GM12878 (cell line): Measurements from ENCODE around the gene EIF5. TPM values are rescaled to one million over a fixed set of nuclear protein-coding genes. Genes with fewer than 3 reads are reported as not detected.
"Not testable (repeated sequence)": the region's sequence is repeated elsewhere in the genome, so short reads cannot be mapped to it uniquely, and the experiment has no call there.

ENCODE experiments used
- ATAC-seq: fragments of 200-7000 bp; cut with Tn5 transposase; 3 replicates; pipeline ENCODE4 v1.9.1; 2020; ENCODE audit warnings: mild to moderate bottlenecking, moderate library complexity
- BruUV-seq: library from RNA; stranded (reverse); fragments of 400-500 nt; replicated peaks from 2 replicates; lab custom pipeline; 2021; lab: Mats Ljungman, UMichigan
- CTCF ChIA-PET: fragments of 300-600 bp; sonication (Branson Sonifier 250); formaldehyde crosslinking; extraction: SDS; loops from one replicate; lab custom pipeline; 2021; ENCODE audit warnings: inconsistent platforms; lab: Yijun Ruan, JAX
- POLR2A ChIA-PET: fragments of 350-600 bp; formaldehyde crosslinking; extraction: SDS; loops from one replicate; lab custom pipeline; 2021; ENCODE audit warnings: inconsistent platforms; lab: Charles Lee
- RAD21 ChIA-PET: fragments of 300-600 bp; sonication (Branson Sonifier 250); formaldehyde crosslinking; loops from one replicate; lab custom pipeline; 2023; ENCODE audit warnings: antibody characterized with exemption; ENCODE audit not compliant: unreplicated experiment; lab: Charles Lee
- SMC1A ChIA-PET: fragments of 300-600 bp; sonication (Branson Sonifier 250); formaldehyde crosslinking; loops from one replicate; lab custom pipeline; 2023; ENCODE audit not compliant: unreplicated experiment, uncharacterized antibody; lab: Charles Lee
- DNase-seq: peaks from one replicate; pipeline ENCODE4 v3.0.0-alpha.2; 2011; ENCODE audit warnings: low read depth, low spot score
- FAIRE-seq: peaks from 3 replicates; lab custom pipeline; 2011; peaks lifted over from hg19 to GRCh38; lab: Jason Lieb, UNC
- H2AFZ ChIP-seq: 2 replicates; pipeline ENCODE4 v1.6.0; 2011; ENCODE audit warnings: low read depth, low read length, control low read depth; ENCODE audit not compliant: control insufficient read depth
- H3K27ac ChIP-seq: 2 replicates; pipeline ENCODE4 v1.5.1; 2011; ENCODE audit warnings: control low read depth; ENCODE audit not compliant: control insufficient read depth, insufficient read depth
- H3K27me3 ChIP-seq, 2 experiments: replicated peaks in 1 of 2; 2 replicates each; pipeline versions ENCODE4 v1.6.0 to v1.6.1; 2011; ENCODE audit warnings: low read length in 1 of 2; ENCODE audit not compliant: control insufficient read depth in 2 of 2, insufficient read depth in 2 of 2
- H3K36me3 ChIP-seq, 2 experiments: 2 replicates each; pipeline ENCODE4 v1.5.1; 2011; ENCODE audit warnings: low read length in 1 of 2; ENCODE audit not compliant: control insufficient read depth in 2 of 2, insufficient read depth in 2 of 2
- H3K4me1 ChIP-seq: 2 replicates; pipeline ENCODE4 v1.6.1; 2011; ENCODE audit warnings: mild to moderate bottlenecking, low read length, moderate library complexity, mixed read lengths; ENCODE audit not compliant: control insufficient read depth, insufficient read depth
- H3K4me2 ChIP-seq: 2 replicates; pipeline ENCODE4 v1.6.0; 2011; ENCODE audit warnings: control low read depth; ENCODE audit not compliant: control insufficient read depth, insufficient read depth
- H3K4me3 ChIP-seq: fragments of 200-600 bp; sonication (generic); 2 replicates; pipeline ENCODE4 v1.5.1; 2016
- H3K79me2 ChIP-seq: 2 replicates; pipeline ENCODE4 v1.6.0; 2011; ENCODE audit warnings: low read length; ENCODE audit not compliant: control insufficient read depth, insufficient read depth
- H3K9ac ChIP-seq: 2 replicates; pipeline ENCODE4 v1.8.0; 2011; ENCODE audit warnings: low read length, control low read depth, mixed read lengths; ENCODE audit not compliant: control insufficient read depth, insufficient read depth
- H3K9me3 ChIP-seq: replicated peaks from 3 replicates; pipeline ENCODE4 v1.5.1; 2011; ENCODE audit warnings: mild to moderate bottlenecking, low read length; ENCODE audit not compliant: control insufficient read depth, insufficient read depth
- H4K20me1 ChIP-seq: 2 replicates; pipeline ENCODE4 v1.6.0; 2011; ENCODE audit not compliant: control insufficient read depth, insufficient read depth
- CTCF ChIP-seq, 3 experiments: IDR thresholded peaks in 2 of 3; conservative IDR thresholded peaks in 1 of 3; 2 replicates each; pipeline ENCODE4 v1.5.1; 2011; ENCODE audit warnings: low read depth in 3 of 3, low read length in 3 of 3, mild to moderate bottlenecking in 3 of 3, control low read depth in 2 of 3, moderate library complexity in 2 of 3, inconsistent platforms in 1 of 3, mixed read lengths in 1 of 3; ENCODE audit not compliant: control insufficient read depth in 2 of 3, insufficient read depth in 1 of 3; ENCODE audit errors: extremely low read depth in 1 of 3
- JUNB ChIP-seq: IDR thresholded peaks from 2 replicates; pipeline ENCODE4 v1.6.1; 2016; ENCODE audit warnings: antibody characterized with exemption, mild to moderate bottlenecking
- RAD51 ChIP-seq: fragments of 450-650 bp; IDR thresholded peaks from 2 replicates; pipeline ENCODE4 v1.6.1; 2016; ENCODE audit warnings: moderate library complexity, mild to moderate bottlenecking, inconsistent platforms
- SMARCA5 ChIP-seq: fragments of 450-650 bp; IDR thresholded peaks from 2 replicates; pipeline ENCODE4 v1.6.1; 2017; ENCODE audit warnings: mild to moderate bottlenecking
- SREBF2 ChIP-seq: IDR thresholded peaks from 2 replicates; pipeline ENCODE4 v1.6.1; 2012; ENCODE audit warnings: mild to moderate bottlenecking, low read length
- WGBS: methylation state at CpG from one replicate; pipeline ENCODE4 v1.1.6; 2016; ENCODE audit warnings: low lambda C conversion rate; ENCODE audit not compliant: insufficient replicate concordance, insufficient coverage; ENCODE audit errors: missing lambda C conversion rate; 5-methylcytosine and 5-hydroxymethylcytosine counted together
- in situ Hi-C: fragments of 300-500 bp; cut with MboI; formaldehyde crosslinking; loops from 9 replicates; pipeline ENCODE4 v1.14.3; 2018; ENCODE audit warnings: mixed read lengths
- intact Hi-C: fragments of 100-400 bp; cut with micrococcal nuclease; formaldehyde crosslinking; loops from one replicate; pipeline ENCODE4 v1.14.2; 2022; ENCODE audit not compliant: unreplicated experiment
- polyA plus RNA-seq, 11 experiments: library from polyadenylated mRNA; depleted of rRNA in 4 of 11; unstranded in 6 of 11; stranded (reverse) in 5 of 11; fragments of >200 nt; fragmentation: Nextera tagmentation in 4 of 11; fragmentation: Illumina TruSeq in 1 of 11; extraction: Ambion mirVana in 4 of 11; extraction: Trizol in 1 of 11; gene quantifications; 1 replicate in 1 of 11; 2 replicates in 10 of 11; pipeline versions ENCODE4 v1.2.1 to v1.2.3, GENCODE V29; 2011 to 2016; ENCODE audit warnings: inconsistent platforms in 2 of 11, missing spikeins in 2 of 11, low read depth in 1 of 11
- total RNA-seq, 4 experiments: library from RNA; depleted of rRNA in 3 of 4; stranded (reverse); fragments of >200 nt in 3 of 4; fragmentation: Illumina TruSeq in 1 of 4; extraction: Trizol in 1 of 4; gene quantifications; 2 replicates each; pipeline versions ENCODE4 v1.2.1 to v1.2.3, GENCODE V29; 2013 to 2021

EIF5 gene
- total and polyA plus RNA-seq, 10 of the 15 experiments (the other 5 are each of a cell fraction or from before 2014, with no cell fraction given) = 51.2 to 360 (median 115) TPM

- RAD21 ChIA-PET = no interaction called here
- no peaks in the 10 kb centered on the region for H3K4me1 ChIP-seq
- DNase-seq (no peak), ATAC-seq (peak; percentile 72), FAIRE-seq (no peak)
- WGBS = 22% methylated on average over 9 of the region's 9 CpGs
- H3K27me3 ChIP-seq = no peaks in the 10 kb centered on the region
- POLR2A ChIA-PET = no interaction called here
- peak overlapping the region; percentile 19; the same call in 1 of the 2 replicates for H3K4me2 ChIP-seq
- no peaks in the 10 kb centered on the region for H4K20me1 ChIP-seq
- no peak overlapping the region for H3K9ac ChIP-seq
- SMC1A ChIA-PET = interaction anchor here (1.0 to 2.8 kb wide), 2 partner anchors 35 to 104 kb away, joined by 4 to 9 read pairs; no protein-coding TSS in a partner anchor
- H3K27ac ChIP-seq = no peak overlapping the region
- no peak overlapping the region for H3K4me3 ChIP-seq
- no peaks in the 10 kb centered on the region for H3K79me2 ChIP-seq
- TF ChIP-seq SMARCA5 (no peak), CTCF (IDR thresholded peaks at IDR 0.05 in 2 of 3, conservative IDR thresholded peaks at IDR 0.05 in 1 of 3; ENCODE audit: control insufficient read depth in 2 of 3, extremely low read depth in 1 of 3, insufficient read depth in 1 of 3, low read depth in 3 of 3, low read length in 3 of 3) (no peak), JUNB (no peak), SREBF2 (no peak), RAD51 (no peak)
- TF ChIP-seq, all 136 proteins: peak for 0
- no TSS peak for BruUV-seq
- intact Hi-C loops = no loop called here
- in situ Hi-C loops = no loop called here
- no peaks in the 10 kb centered on the region for H3K36me3 ChIP-seq
- no peaks in the 10 kb centered on the region; the same call in 1 of the 3 replicates for H3K9me3 ChIP-seq
- peak overlapping the region; percentile 59 for H2AFZ ChIP-seq
- CTCF ChIA-PET = interaction anchor here (1.0 to 1.6 kb wide), 2 partner anchors 10 to 22 kb away, joined by 3 read pairs; no protein-coding TSS in a partner anchor
These were observed 22.1 kb downstream of the EIF5 start for GRCh38 chr14:103356024-103356682.

- ChIA-PET CTCF (interaction anchor here (0.6 to 1.4 kb wide), 3 partner anchors 17 to 201 kb away, joined by 3 to 5 read pairs (median 4); no protein-coding TSS in a partner anchor), SMC1A (interaction anchor here (0.7 to 2.8 kb wide), 2 partner anchors 10 to 34 kb away, joined by 3 to 9 read pairs; no protein-coding TSS in a partner anchor), POLR2A (interaction anchor here (0.5 to 1.2 kb wide), 4 partner anchors 20 to 1705 kb away, joined by 3 to 5 read pairs (median 3); no protein-coding TSS in a partner anchor), RAD21 (interaction anchor here (0.6 to 0.7 kb wide), 2 partner anchors 12 to 129 kb away, joined by 3 to 4 read pairs; no protein-coding TSS in a partner anchor)
- H3K9ac ChIP-seq, H3K4me2 ChIP-seq, H3K4me1 ChIP-seq, DNase-seq, H2AFZ ChIP-seq, intact Hi-C loops, H3K9me3 ChIP-seq, ATAC-seq, FAIRE-seq, H3K4me3 ChIP-seq, H3K79me2 ChIP-seq, H3K36me3 ChIP-seq, BruUV-seq, H4K20me1 ChIP-seq, H3K27ac ChIP-seq, in situ Hi-C loops, H3K27me3 ChIP-seq: not testable (repeated sequence)
- WGBS = 78% methylated on average over 10 of the region's 10 CpGs
These were observed 23.5 kb downstream of the EIF5 start for GRCh38 chr14:103357552-103357951.
